Stomach (tissue), 9 donors: ENCODE data around the gene KEL. TPM values are rescaled to one million over a fixed set of nuclear protein-coding genes. Genes with fewer than 3 reads are reported as not detected.

ENCODE experiments used
- DNase-seq, 2 donors: peaks; one replicate each; pipeline versions ENCODE4 v3.0.0 to v3.0.0-alpha.2; 2013 to 2019
- H3K27ac ChIP-seq, 5 donors: fragments of 200-600 bp in 4 of 5; sonication (generic) in 4 of 5; one replicate each; pipeline ENCODE4 v1.5.1; 2013 to 2019; ENCODE audit warnings: mild to moderate bottlenecking in 1 of 5, moderate library complexity in 1 of 5
- H3K27me3 ChIP-seq, 3 donors: fragments of 200-600 bp; sonication (generic); one replicate each; pipeline ENCODE4 v1.5.1; 2017 to 2019; ENCODE audit warnings: mixed run types in 1 of 3
- H3K36me3 ChIP-seq, 4 donors: fragments of 200-600 bp; sonication (generic); 1 replicate in 3 of 4; 2 replicates in 1 of 4; pipeline ENCODE4 v1.5.1; 2016 to 2019
- H3K4me1 ChIP-seq, 4 donors: fragments of 200-600 bp; sonication (generic); one replicate each; pipeline ENCODE4 v1.5.1; 2016 to 2019
- H3K4me3 ChIP-seq, 4 donors: fragments of 200-600 bp; sonication (generic) in 3 of 4; one replicate each; pipeline ENCODE4 v1.5.1; 2016 to 2019; ENCODE audit warnings: mild to moderate bottlenecking in 1 of 4
- H3K9me3 ChIP-seq, 4 donors: fragments of 200-600 bp; sonication (generic); one replicate each; pipeline ENCODE4 v1.5.1; 2016 to 2019
- CTCF ChIP-seq, 7 experiments: fragments of 450-650 bp in 4 of 7; fragments of 200-600 bp in 3 of 7; sonication (generic) in 3 of 7; IDR thresholded peaks; one replicate each; pipeline ENCODE4 v1.5.1; 2016 to 2019; ENCODE audit warnings: antibody characterized with exemption in 7 of 7, control low read depth in 2 of 7, mild to moderate bottlenecking in 1 of 7
- EP300 ChIP-seq: sonication (generic); formaldehyde crosslinking; IDR thresholded peaks from one replicate; pipeline ENCODE4 v1.6.1; 2017; ENCODE audit warnings: antibody characterized with exemption
- POLR2A ChIP-seq, 4 donors: fragments of 450-650 bp; IDR thresholded peaks; one replicate each; pipeline ENCODE4 v1.6.1; 2016; ENCODE audit warnings: antibody characterized with exemption in 4 of 4, control low read depth in 2 of 4, mild to moderate bottlenecking in 1 of 4, moderate library complexity in 1 of 4
- POLR2AphosphoS5 ChIP-seq, 3 donors: sonication (generic); formaldehyde crosslinking; IDR thresholded peaks; one replicate each; pipeline ENCODE4 v1.6.1; 2016; ENCODE audit warnings: antibody characterized with exemption in 3 of 3
- WGBS, 5 donors: extraction: QIAGEN DNeasy Blood & Tissue Kit in 3 of 5; methylation state at CpG; one replicate each; pipeline versions ENCODE4 v1.1.5 to v1.1.7; 2013 to 2018; 5-methylcytosine and 5-hydroxymethylcytosine counted together
- intact Hi-C: fragments of 100-400 bp; cut with DNase I; formaldehyde crosslinking; loops from one replicate; pipeline ENCODE4 v1.15.1; 2023; ENCODE audit warnings: low total_unique reads
- polyA plus RNA-seq, 3 donors: library from polyadenylated mRNA; stranded (reverse); fragments of 200-250 nt; gene quantifications; one replicate each; pipeline ENCODE4 v1.2.3, GENCODE V29; 2013
- total RNA-seq, 5 donors: library from RNA; depleted of rRNA; stranded (reverse); fragments of >200 nt; gene quantifications; one replicate each; pipeline versions ENCODE4 v1.1.0 to v1.2.3, GENCODE V29; 2014 to 2016
- donor health status: healthy with polysubstance abuse.
- donor health status: Bipolar disorder and iron deficiency.
- donor health status: healthy.

KEL gene
- total and polyA plus RNA-seq, 8 donors = 0.85 to 1.5 TPM; not detected in 6

GRCh38 chr7:142917447-142917846 is 44.7 kb downstream of the KEL start:
- Histone ChIP-seq H3K27me3 (no peaks in the 10 kb centered on the region), H3K36me3 (no peaks in the 10 kb centered on the region), H3K9me3 (no peaks in the 10 kb centered on the region), H3K27ac (no peak overlapping the region), H3K4me1 (peaks cover 0 to 16% (median 5%) of the 10 kb centered on the region in 4 donors), H3K4me3 (no peak overlapping the region)
- no peak for DNase-seq
- intact Hi-C loops = no loop called here
- 84 to 86% (median 84%) methylated on average over 3 of the region's 3 CpGs for WGBS, 5 donors
- no peak for TF ChIP-seq POLR2A (IDR thresholded peaks at IDR 0.05)
- TF ChIP-seq CTCF (IDR thresholded peaks at IDR 0.05) = no peak
- TF ChIP-seq POLR2AphosphoS5 (IDR thresholded peaks at IDR 0.05) = no peak
- TF ChIP-seq EP300 = no peak

- H3K36me3 ChIP-seq = no peaks in the 10 kb centered on the region
- no peak for DNase-seq
- H3K27me3 ChIP-seq = no peaks in the 10 kb centered on the region
- H3K4me3 ChIP-seq = no peak overlapping the region
- intact Hi-C loops = no loop called here
- H3K4me1 ChIP-seq = peaks cover 0 to 16% (median 5%) of the 10 kb centered on the region in 4 donors
- H3K27ac ChIP-seq = no peak overlapping the region
- no peaks in the 10 kb centered on the region for H3K9me3 ChIP-seq
- 53 to 67% (median 58%) methylated on average over 2 of the region's 2 CpGs for WGBS, 5 donors
- TF ChIP-seq POLR2A (IDR thresholded peaks at IDR 0.05) (no peak), CTCF (IDR thresholded peaks at IDR 0.05) (no peak), POLR2AphosphoS5 (IDR thresholded peaks at IDR 0.05) (no peak), EP300 (no peak)
These were observed 45.7 kb downstream of the KEL start for GRCh38 chr7:142916508-142916907.

- Histone ChIP-seq H3K27ac (no peak overlapping the region), H3K27me3 (no peaks in the 10 kb centered on the region), H3K4me3 (no peak overlapping the region), H3K9me3 (no peaks in the 10 kb centered on the region), H3K4me1 (peaks cover 0 to 24% (median 8%) of the 10 kb centered on the region in 4 donors), H3K36me3 (no peaks in the 10 kb centered on the region)
- 88 to 94% (median 91%) methylated on average over 8 of the region's 8 CpGs for WGBS, 5 donors
- TF ChIP-seq CTCF (IDR thresholded peaks at IDR 0.05) (no peak), POLR2AphosphoS5 (IDR thresholded peaks at IDR 0.05) (no peak), EP300 (no peak), POLR2A (IDR thresholded peaks at IDR 0.05) (no peak)
- intact Hi-C loops = no loop called here
- no peak for DNase-seq
These were observed 46.8 kb downstream of the KEL start for GRCh38 chr7:142915315-142915714.

GRCh38 chr7:142914121-142914520 is 48.0 kb downstream of the KEL start:
- intact Hi-C loops = no loop called here
- Histone ChIP-seq H3K27ac (peak overlapping the region in 4 of 5 donors; percentile 26 to 51 (median 32)), H3K9me3 (no peaks in the 10 kb centered on the region), H3K4me3 (no peak overlapping the region), H3K4me1 (peaks cover 3 to 35% (median 18%) of the 10 kb centered on the region in 4 donors), H3K27me3 (no peaks in the 10 kb centered on the region), H3K36me3 (no peaks in the 10 kb centered on the region)
- TF ChIP-seq EP300 (no peak), CTCF (IDR thresholded peaks at IDR 0.05) (no peak), POLR2A (IDR thresholded peaks at IDR 0.05) (no peak), POLR2AphosphoS5 (IDR thresholded peaks at IDR 0.05) (no peak)
- 10 to 29% (median 24%) methylated on average over 1 of the region's 1 CpG for WGBS, 5 donors
- no peak for DNase-seq
